ENCODE results near the gene HAPLN3.

DNA sequence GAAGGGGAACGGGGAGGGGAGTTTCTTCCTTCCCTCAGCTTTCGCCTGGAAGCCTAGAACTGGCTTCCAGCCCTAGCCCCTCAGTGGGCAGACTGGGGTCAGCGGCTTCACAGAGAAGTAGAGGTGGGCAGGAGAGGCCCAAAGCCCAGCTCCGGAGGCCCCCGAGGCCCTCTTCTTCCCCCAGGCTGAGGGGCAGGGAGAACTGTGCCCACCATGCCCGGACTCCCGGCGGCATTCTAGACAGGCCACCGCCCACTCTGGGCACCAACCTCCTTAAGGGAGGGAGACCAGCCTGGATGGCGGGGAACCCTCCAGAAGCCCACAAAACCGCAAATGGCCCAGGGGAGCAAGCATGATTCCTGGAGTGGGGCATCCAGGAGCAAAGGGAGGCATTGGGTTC, 17.9 kb downstream of the HAPLN3 start:
- TF ChIP-seq, protein P1, sequence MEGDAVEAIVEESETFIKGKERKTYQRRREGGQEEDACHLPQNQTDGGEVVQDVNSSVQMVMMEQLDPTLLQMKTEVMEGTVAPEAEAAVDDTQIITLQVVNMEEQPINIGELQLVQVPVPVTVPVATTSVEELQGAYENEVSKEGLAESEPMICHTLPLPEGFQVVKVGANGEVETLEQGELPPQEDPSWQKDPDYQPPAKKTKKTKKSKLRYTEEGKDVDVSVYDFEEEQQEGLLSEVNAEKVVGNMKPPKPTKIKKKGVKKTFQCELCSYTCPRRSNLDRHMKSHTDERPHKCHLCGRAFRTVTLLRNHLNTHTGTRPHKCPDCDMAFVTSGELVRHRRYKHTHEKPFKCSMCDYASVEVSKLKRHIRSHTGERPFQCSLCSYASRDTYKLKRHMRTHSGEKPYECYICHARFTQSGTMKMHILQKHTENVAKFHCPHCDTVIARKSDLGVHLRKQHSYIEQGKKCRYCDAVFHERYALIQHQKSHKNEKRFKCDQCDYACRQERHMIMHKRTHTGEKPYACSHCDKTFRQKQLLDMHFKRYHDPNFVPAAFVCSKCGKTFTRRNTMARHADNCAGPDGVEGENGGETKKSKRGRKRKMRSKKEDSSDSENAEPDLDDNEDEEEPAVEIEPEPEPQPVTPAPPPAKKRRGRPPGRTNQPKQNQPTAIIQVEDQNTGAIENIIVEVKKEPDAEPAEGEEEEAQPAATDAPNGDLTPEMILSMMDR (IDR thresholded peaks at IDR 0.05): no peak
- no peak for TF ChIP-seq POLR2A (IDR thresholded peaks at IDR 0.05)
